Neural cell (in vitro differentiated cells): Measurements from ENCODE around the gene C5AR1. TPM values are rescaled to one million over a fixed set of nuclear protein-coding genes. Genes with fewer than 3 reads are reported as not detected.
"Not testable (repeated sequence)": the region's sequence is repeated elsewhere in the genome, so short reads cannot be mapped to it uniquely, and the experiment has no call there.

Experiments used
- H2AFZ ChIP-seq: fragments of 200-600, 300-800 bp; sonication (generic), shearing (Covaris generic); 2 replicates; pipeline ENCODE4 v1.6.0; 2014; ENCODE audit warnings: low read depth, mild to moderate bottlenecking, antibody characterized with exemption, low read length, moderate library complexity
- H3F3A ChIP-seq: fragments of 200-600 bp; shearing (Covaris generic); 2 replicates; pipeline ENCODE4 v1.6.1; 2016; ENCODE audit warnings: mild to moderate bottlenecking, moderate library complexity, mixed read lengths, antibody characterized with exemption, low read length; ENCODE audit not compliant: insufficient read depth, poor library complexity, severe bottlenecking
- H3K27ac ChIP-seq: fragments of 200-600, 300-800 bp; sonication (generic), shearing (Covaris generic); 2 replicates; pipeline ENCODE4 v1.5.1; 2014; ENCODE audit warnings: mild to moderate bottlenecking, low read length, moderate library complexity
- H3K27me3 ChIP-seq: fragments of 300-800, 200-600 bp; sonication (generic), shearing (Covaris generic); 2 replicates; pipeline ENCODE4 v1.6.0; 2014; ENCODE audit warnings: mild to moderate bottlenecking, low read depth, low read length, moderate library complexity; ENCODE audit not compliant: insufficient read depth
- H3K36me3 ChIP-seq: fragments of 300-800, 200-600 bp; sonication (generic), shearing (Covaris generic); 2 replicates; pipeline ENCODE4 v1.5.1; 2014; ENCODE audit warnings: mild to moderate bottlenecking, antibody characterized with exemption, low read length, moderate library complexity; ENCODE audit not compliant: insufficient read depth
- H3K4me2 ChIP-seq: fragments of 300-800, 200-600 bp; sonication (generic), shearing (Covaris generic); 2 replicates; pipeline ENCODE4 v1.6.0; 2014; ENCODE audit warnings: mild to moderate bottlenecking, low read length
- H3K4me3 ChIP-seq: fragments of 300-800, 200-600 bp; sonication (generic), shearing (Covaris generic); 2 replicates; pipeline ENCODE4 v1.5.1; 2014; ENCODE audit warnings: mild to moderate bottlenecking, low read length, moderate library complexity
- H3K79me2 ChIP-seq: fragments of 200-600 bp; shearing (Covaris generic); replicated peaks from 2 replicates; pipeline ENCODE4 v1.6.0; 2014; ENCODE audit warnings: mild to moderate bottlenecking, low read length, moderate library complexity; ENCODE audit not compliant: insufficient read depth
- H3K9ac ChIP-seq: fragments of 300-800, 200-600 bp; sonication (generic), shearing (Covaris generic); 2 replicates; pipeline ENCODE4 v1.6.1; 2016; ENCODE audit warnings: mild to moderate bottlenecking, low read length, mixed read lengths
- H3K9me2 ChIP-seq: fragments of 200-600 bp; shearing (Covaris generic); 2 replicates; pipeline ENCODE4 v1.6.1; 2016; ENCODE audit warnings: mild to moderate bottlenecking, low read length, mixed read lengths; ENCODE audit not compliant: insufficient read depth
- H3K9me3 ChIP-seq: fragments of 200-600, 300-800 bp; sonication (generic), shearing (Covaris generic); 2 replicates; pipeline ENCODE4 v1.6.1; 2016; ENCODE audit warnings: mild to moderate bottlenecking, mixed run types, low read length, moderate library complexity, mixed read lengths
- H4K20me1 ChIP-seq: fragments of 200-600 bp; shearing (Covaris generic); 2 replicates; pipeline ENCODE4 v1.6.1; 2016; ENCODE audit warnings: mild to moderate bottlenecking, mixed run types; ENCODE audit not compliant: insufficient read depth
- CTCF ChIP-seq: fragments of 450-650 bp; IDR thresholded peaks from 2 replicates; pipeline ENCODE4 v1.5.1; 2014; ENCODE audit warnings: antibody characterized with exemption, mild to moderate bottlenecking, moderate library complexity; ENCODE audit not compliant: poor library complexity, severe bottlenecking
- EP300 ChIP-seq: fragments of 450-650 bp; conservative IDR thresholded peaks from 2 replicates; pipeline ENCODE4 v1.6.1; 2014; ENCODE audit warnings: antibody characterized with exemption, mild to moderate bottlenecking, moderate library complexity; ENCODE audit not compliant: poor library complexity, severe bottlenecking
- RAD21 ChIP-seq: fragments of 450-650 bp; conservative IDR thresholded peaks from 2 replicates; pipeline ENCODE4 v1.6.1; 2014; ENCODE audit warnings: antibody characterized with exemption, mild to moderate bottlenecking, moderate library complexity
- SMC3 ChIP-seq: fragments of 450-650 bp; conservative IDR thresholded peaks from 2 replicates; pipeline ENCODE4 v1.6.1; 2014; ENCODE audit warnings: antibody characterized with exemption, mild to moderate bottlenecking, moderate library complexity; ENCODE audit not compliant: poor library complexity
- polyA minus RNA-seq: library from RNA; depleted of rRNA, polyadenylated mRNA; stranded (reverse); fragments of >200 nt; gene quantifications from 2 replicates; pipeline ENCODE4 v1.2.3, GENCODE V29; 2014
- polyA plus RNA-seq: library from polyadenylated mRNA; depleted of rRNA; stranded (reverse); fragments of >200 nt; gene quantifications from 2 replicates; pipeline ENCODE4 v1.2.3, GENCODE V29; 2014
- TF ChIP-seq, protein P1 (sequence below): IDR thresholded peaks from 2 replicates; pipeline ENCODE4 v1.6.1; 2012; ENCODE audit warnings: borderline replicate concordance

C5AR1 gene
- polyA plus RNA-seq, result not detected in 2 replicates
- 0.24 TPM in 1 of 2 replicates, not detected in the other for polyA minus RNA-seq

GRCh38 chr19:47309608-47310007 is at the start of gene C5AR1:
C5AR1 (plus strand) TSS chr19:47309861; CDS start chr19:47309896, 35 bp downstream.
- H2AFZ ChIP-seq, result no peak within 1 kb of the TSS

DNA sequence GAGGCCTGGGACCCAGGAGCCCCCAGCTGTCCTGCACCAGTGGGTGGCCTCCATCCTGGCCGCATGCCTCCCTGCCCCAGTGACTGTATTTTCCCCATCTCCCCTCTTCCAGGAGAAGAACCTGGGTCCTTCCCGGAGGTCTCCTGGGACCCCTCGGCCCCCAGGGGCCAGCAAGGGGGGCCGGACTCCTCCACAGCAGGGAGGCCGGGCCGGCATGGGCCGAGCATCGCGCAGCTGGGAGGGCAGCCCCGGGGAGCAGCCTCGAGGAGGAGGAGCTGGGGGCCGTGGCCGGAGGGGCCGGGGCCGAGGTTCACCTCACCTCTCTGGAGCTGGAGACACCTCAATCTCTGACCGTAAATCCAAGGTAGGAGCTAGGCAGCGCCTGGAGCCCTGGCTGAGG is 49.2 kb upstream of the C5AR1 start:
- H2AFZ ChIP-seq, result no peak overlapping the region
- no peak overlapping the region for H3K9ac ChIP-seq
- no peaks in the 10 kb centered on the region for H3K9me3 ChIP-seq
- no peaks in the 10 kb centered on the region for H3K9me2 ChIP-seq
- no peaks in the 10 kb centered on the region for H3K79me2 ChIP-seq
- no peaks in the 10 kb centered on the region for H3F3A ChIP-seq
- H3K4me3 ChIP-seq, result no peak overlapping the region
- H3K27me3 ChIP-seq, result no peaks in the 10 kb centered on the region
- H3K4me2 ChIP-seq, result no peak overlapping the region
- TF ChIP-seq EP300 (no peak), CTCF (no peak), SMC3 (no peak), RAD21 (no peak)
- H3K36me3 ChIP-seq, result no peaks in the 10 kb centered on the region
- H4K20me1 ChIP-seq, result no peaks in the 10 kb centered on the region
- no peak overlapping the region for H3K27ac ChIP-seq

More at GRCh38 chr19:47309608-47310007, at the start of gene C5AR1:
- Histone ChIP-seq H3K9ac (no peak within 1 kb of the TSS), H3K9me2 (no peaks in the 10 kb centered on the region), H4K20me1 (no peaks in the 10 kb centered on the region), H3K36me3 (no peaks in the 10 kb centered on the region), H3F3A (no peaks in the 10 kb centered on the region), H3K9me3 (no peaks in the 10 kb centered on the region), H3K27me3 (no peaks in the 10 kb centered on the region), H3K4me2 (no peak within 1 kb of the TSS), H3K27ac (no peak within 1 kb of the TSS), H3K4me3 (no peak within 1 kb of the TSS), H3K79me2 (no peaks in the 10 kb centered on the region)
- TF ChIP-seq, protein P1, sequence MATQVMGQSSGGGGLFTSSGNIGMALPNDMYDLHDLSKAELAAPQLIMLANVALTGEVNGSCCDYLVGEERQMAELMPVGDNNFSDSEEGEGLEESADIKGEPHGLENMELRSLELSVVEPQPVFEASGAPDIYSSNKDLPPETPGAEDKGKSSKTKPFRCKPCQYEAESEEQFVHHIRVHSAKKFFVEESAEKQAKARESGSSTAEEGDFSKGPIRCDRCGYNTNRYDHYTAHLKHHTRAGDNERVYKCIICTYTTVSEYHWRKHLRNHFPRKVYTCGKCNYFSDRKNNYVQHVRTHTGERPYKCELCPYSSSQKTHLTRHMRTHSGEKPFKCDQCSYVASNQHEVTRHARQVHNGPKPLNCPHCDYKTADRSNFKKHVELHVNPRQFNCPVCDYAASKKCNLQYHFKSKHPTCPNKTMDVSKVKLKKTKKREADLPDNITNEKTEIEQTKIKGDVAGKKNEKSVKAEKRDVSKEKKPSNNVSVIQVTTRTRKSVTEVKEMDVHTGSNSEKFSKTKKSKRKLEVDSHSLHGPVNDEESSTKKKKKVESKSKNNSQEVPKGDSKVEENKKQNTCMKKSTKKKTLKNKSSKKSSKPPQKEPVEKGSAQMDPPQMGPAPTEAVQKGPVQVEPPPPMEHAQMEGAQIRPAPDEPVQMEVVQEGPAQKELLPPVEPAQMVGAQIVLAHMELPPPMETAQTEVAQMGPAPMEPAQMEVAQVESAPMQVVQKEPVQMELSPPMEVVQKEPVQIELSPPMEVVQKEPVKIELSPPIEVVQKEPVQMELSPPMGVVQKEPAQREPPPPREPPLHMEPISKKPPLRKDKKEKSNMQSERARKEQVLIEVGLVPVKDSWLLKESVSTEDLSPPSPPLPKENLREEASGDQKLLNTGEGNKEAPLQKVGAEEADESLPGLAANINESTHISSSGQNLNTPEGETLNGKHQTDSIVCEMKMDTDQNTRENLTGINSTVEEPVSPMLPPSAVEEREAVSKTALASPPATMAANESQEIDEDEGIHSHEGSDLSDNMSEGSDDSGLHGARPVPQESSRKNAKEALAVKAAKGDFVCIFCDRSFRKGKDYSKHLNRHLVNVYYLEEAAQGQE, result no peak
- TF ChIP-seq RAD21 (no peak), SMC3 (no peak)

DNA sequence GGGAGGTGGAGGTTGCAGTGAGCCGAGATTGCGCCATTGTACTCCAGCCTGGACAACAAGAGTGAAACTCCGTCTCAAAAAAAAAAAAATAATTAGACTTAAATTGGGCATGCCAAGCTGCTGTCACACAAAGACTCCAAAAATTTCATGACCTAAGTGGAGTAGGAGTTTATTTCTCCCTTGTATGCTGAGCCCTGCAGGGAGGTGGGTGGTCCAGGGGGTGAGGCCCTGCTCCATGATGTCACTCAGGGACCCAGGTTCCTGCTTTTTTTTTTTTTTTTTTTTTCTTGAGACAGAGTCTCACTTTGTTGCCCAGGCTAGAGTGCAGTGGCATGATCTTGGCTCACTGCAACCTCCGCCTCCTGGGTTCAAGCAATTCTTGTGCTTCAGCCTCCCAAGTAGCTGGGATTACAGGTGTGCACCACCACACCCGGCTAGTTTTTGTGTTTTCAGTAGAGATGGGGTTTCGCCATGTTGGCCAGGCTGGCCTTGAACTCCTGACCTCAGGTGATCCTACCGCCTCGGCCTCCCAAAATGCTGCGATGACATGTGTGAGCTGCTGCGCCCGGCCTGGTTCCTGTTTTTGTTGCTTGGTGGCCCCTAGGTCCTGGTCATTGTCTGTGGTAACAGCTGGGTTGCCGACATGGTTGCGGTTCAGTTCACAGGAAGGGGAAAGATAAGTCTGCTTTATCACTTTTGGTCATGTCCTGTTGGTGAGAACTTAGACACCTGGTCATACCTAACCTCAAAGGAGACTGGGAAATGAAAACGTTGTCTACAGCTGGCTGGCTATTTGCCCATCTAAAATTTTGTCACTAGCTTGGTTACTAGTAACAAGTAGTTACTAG is 47.5 kb upstream of the C5AR1 start:
- not testable (repeated sequence) for H3K27me3 ChIP-seq, H3K79me2 ChIP-seq, H3K4me3 ChIP-seq, H2AFZ ChIP-seq, H3K27ac ChIP-seq, H3F3A ChIP-seq, H3K36me3 ChIP-seq, H3K9me2 ChIP-seq, H3K9ac ChIP-seq, H3K4me2 ChIP-seq, H3K9me3 ChIP-seq, H4K20me1 ChIP-seq
